DND-41 (cell line): Measurements from ENCODE around the gene LYRM4.

ENCODE experiments used
- EZH2 ChIP-seq: IDR thresholded peaks from 3 replicates; pipeline ENCODE4 v1.6.1; 2012; ENCODE audit warnings: borderline replicate concordance, low read depth, mild to moderate bottlenecking, moderate library complexity, low read length, inconsistent platforms; ENCODE audit not compliant: severe bottlenecking
- TF ChIP-seq, protein P1 (sequence below): IDR thresholded peaks from 2 replicates; pipeline ENCODE4 v1.5.1; 2012; ENCODE audit warnings: borderline replicate concordance, low read length, moderate library complexity, mild to moderate bottlenecking; ENCODE audit not compliant: poor library complexity, severe bottlenecking; ENCODE audit errors: extremely low read depth

GRCh38 chr6:5247201-5247600 is 13.5 kb downstream of the LYRM4 start:
- TF ChIP-seq, protein P1, sequence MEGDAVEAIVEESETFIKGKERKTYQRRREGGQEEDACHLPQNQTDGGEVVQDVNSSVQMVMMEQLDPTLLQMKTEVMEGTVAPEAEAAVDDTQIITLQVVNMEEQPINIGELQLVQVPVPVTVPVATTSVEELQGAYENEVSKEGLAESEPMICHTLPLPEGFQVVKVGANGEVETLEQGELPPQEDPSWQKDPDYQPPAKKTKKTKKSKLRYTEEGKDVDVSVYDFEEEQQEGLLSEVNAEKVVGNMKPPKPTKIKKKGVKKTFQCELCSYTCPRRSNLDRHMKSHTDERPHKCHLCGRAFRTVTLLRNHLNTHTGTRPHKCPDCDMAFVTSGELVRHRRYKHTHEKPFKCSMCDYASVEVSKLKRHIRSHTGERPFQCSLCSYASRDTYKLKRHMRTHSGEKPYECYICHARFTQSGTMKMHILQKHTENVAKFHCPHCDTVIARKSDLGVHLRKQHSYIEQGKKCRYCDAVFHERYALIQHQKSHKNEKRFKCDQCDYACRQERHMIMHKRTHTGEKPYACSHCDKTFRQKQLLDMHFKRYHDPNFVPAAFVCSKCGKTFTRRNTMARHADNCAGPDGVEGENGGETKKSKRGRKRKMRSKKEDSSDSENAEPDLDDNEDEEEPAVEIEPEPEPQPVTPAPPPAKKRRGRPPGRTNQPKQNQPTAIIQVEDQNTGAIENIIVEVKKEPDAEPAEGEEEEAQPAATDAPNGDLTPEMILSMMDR, result no peak
- TF ChIP-seq EZH2, result no peak
